Activated T-cell treated with anti-CD3 and anti-CD28 coated beads, Interleukin-2, amount 50 U/mL, for 4 hours (primary cell): ENCODE measurements around the gene USP15. TPM values are rescaled to one million over a fixed set of nuclear protein-coding genes. Genes with fewer than 3 reads are reported as not detected.

Experiments
- ATAC-seq, 2 donors: fragments of 200-7000 bp; cut with Tn5 transposase; one replicate each; pipeline ENCODE4 v1.10.0; 2021
- DNase-seq: peaks from one replicate; pipeline ENCODE4 v3.0.0-alpha.2; 2020
- H3K27me3 Mint-ChIP-seq: one replicate; pipeline ENCODE4 v1.8.0; 2021; ENCODE audit warnings: low read depth, mixed read lengths
- H3K36me3 Mint-ChIP-seq: one replicate; pipeline ENCODE4 v1.8.0; 2022; ENCODE audit warnings: mixed read lengths; ENCODE audit not compliant: insufficient read depth
- H3K4me1 Mint-ChIP-seq: one replicate; pipeline ENCODE4 v1.8.0; 2021; ENCODE audit warnings: low read depth, mixed read lengths
- H3K4me3 Mint-ChIP-seq: one replicate; pipeline ENCODE4 v1.8.0; 2021; ENCODE audit warnings: mild to moderate bottlenecking, moderate library complexity, mixed read lengths
- H3K9me3 Mint-ChIP-seq: one replicate; pipeline ENCODE4 v1.8.0; 2021; ENCODE audit warnings: mixed read lengths
- total RNA-seq, 3 donors: library from RNA; stranded (reverse); gene quantifications; one replicate each; pipeline ENCODE4 v1.2.1, GENCODE V29; 2021

USP15 gene
- 10 to 100 TPM; 82.0 to 98.2 (median 94.3) TPM for total RNA-seq

- Mint-ChIP-seq H3K27me3 (no peaks in the 10 kb centered on the region), H3K4me3 (peak within 1 kb of the TSS; percentile 100), H3K4me1 (peaks cover 60% of the 10 kb centered on the region), H3K36me3 (peaks cover 13% of the 10 kb centered on the region), H3K9me3 (no peaks in the 10 kb centered on the region)
- peak; percentile 77 to 78 for ATAC-seq
- DNase-seq: peak; percentile 96
Measured at GRCh38 chr12:62259993-62260732, at the start of gene USP15. Gene USP15, plus strand, starts transcription at chr12:62260404. Its CDS starts 11 bp downstream, at chr12:62260415.

- H3K27me3 Mint-ChIP-seq: peaks cover 11% of the 10 kb centered on the region
- DNase-seq: peak; percentile 37
- H3K4me1 Mint-ChIP-seq: peaks cover 17% of the 10 kb centered on the region
- no peaks in the 10 kb centered on the region for H3K9me3 Mint-ChIP-seq
- H3K36me3 Mint-ChIP-seq: no peaks in the 10 kb centered on the region
- no peak overlapping the region for H3K4me3 Mint-ChIP-seq
- ATAC-seq: no peak
Measured at GRCh38 chr12:62210422-62210821, 49.8 kb upstream of the USP15 start.

GRCh38 chr12:62211510-62211909, 48.7 kb upstream of the USP15 start:
- DNase-seq: no peak
- Mint-ChIP-seq H3K9me3 (no peaks in the 10 kb centered on the region), H3K36me3 (no peaks in the 10 kb centered on the region), H3K4me1 (peaks cover 22% of the 10 kb centered on the region), H3K4me3 (no peak overlapping the region), H3K27me3 (peaks cover 6% of the 10 kb centered on the region)
- no peak for ATAC-seq

GRCh38 chr12:62214846-62215245, 45.4 kb upstream of the USP15 start:
- no peak overlapping the region for H3K4me3 Mint-ChIP-seq
- no peaks in the 10 kb centered on the region for H3K36me3 Mint-ChIP-seq
- DNase-seq: no peak
- ATAC-seq: no peak
- peaks cover 20% of the 10 kb centered on the region for H3K4me1 Mint-ChIP-seq
- H3K9me3 Mint-ChIP-seq: no peaks in the 10 kb centered on the region
- H3K27me3 Mint-ChIP-seq: peaks cover 5% of the 10 kb centered on the region

- ATAC-seq (no peak), DNase-seq (no peak)
- Mint-ChIP-seq H3K9me3 (peaks cover 2% of the 10 kb centered on the region), H3K4me3 (peak overlapping the region; percentile 3), H3K4me1 (peaks cover 17% of the 10 kb centered on the region), H3K27me3 (peaks cover 5% of the 10 kb centered on the region), H3K36me3 (no peaks in the 10 kb centered on the region)
Measured at GRCh38 chr12:62215506-62215905, 44.7 kb upstream of the USP15 start.

GRCh38 chr12:62217466-62218194, 42.6 kb upstream of the USP15 start:
- Mint-ChIP-seq H3K27me3 (peaks cover 2% of the 10 kb centered on the region), H3K4me1 (peaks cover 17% of the 10 kb centered on the region), H3K36me3 (no peaks in the 10 kb centered on the region), H3K9me3 (peaks cover 3% of the 10 kb centered on the region), H3K4me3 (no peak overlapping the region)
- no peak for DNase-seq
- ATAC-seq: no peak

GRCh38 chr12:62221107-62221506, 39.1 kb upstream of the USP15 start:
- Mint-ChIP-seq H3K9me3 (peaks cover 3% of the 10 kb centered on the region), H3K4me1 (no peaks in the 10 kb centered on the region), H3K36me3 (no peaks in the 10 kb centered on the region), H3K27me3 (peaks cover 2% of the 10 kb centered on the region), H3K4me3 (no peak overlapping the region)
- DNase-seq (no peak), ATAC-seq (no peak)

GRCh38 chr12:62224601-62225000, 35.6 kb upstream of the USP15 start:
- H3K36me3 Mint-ChIP-seq: no peaks in the 10 kb centered on the region
- no peak overlapping the region for H3K4me3 Mint-ChIP-seq
- H3K9me3 Mint-ChIP-seq: peaks cover 3% of the 10 kb centered on the region
- no peaks in the 10 kb centered on the region for H3K27me3 Mint-ChIP-seq
- no peak for ATAC-seq
- no peak for DNase-seq
- H3K4me1 Mint-ChIP-seq: no peaks in the 10 kb centered on the region

GRCh38 chr12:62227091-62227490, 33.1 kb upstream of the USP15 start:
- no peaks in the 10 kb centered on the region for H3K27me3 Mint-ChIP-seq
- H3K9me3 Mint-ChIP-seq: peaks cover 2% of the 10 kb centered on the region

GRCh38 chr12:62230652-62231051, 29.6 kb upstream of the USP15 start:
- Mint-ChIP-seq H3K27me3 (no peaks in the 10 kb centered on the region), H3K36me3 (no peaks in the 10 kb centered on the region), H3K9me3 (peaks cover 4% of the 10 kb centered on the region), H3K4me3 (no peak overlapping the region), H3K4me1 (no peaks in the 10 kb centered on the region)
- DNase-seq (no peak), ATAC-seq (no peak)

More at GRCh38 chr12:62227091-62227490, 33.1 kb upstream of the USP15 start:
- no peaks in the 10 kb centered on the region for H3K4me1 Mint-ChIP-seq
- no peaks in the 10 kb centered on the region for H3K36me3 Mint-ChIP-seq
- DNase-seq (no peak), ATAC-seq (no peak)
- H3K4me3 Mint-ChIP-seq: no peak overlapping the region

- no peak for DNase-seq
- H3K36me3 Mint-ChIP-seq: no peaks in the 10 kb centered on the region
- ATAC-seq: no peak
- H3K9me3 Mint-ChIP-seq: peaks cover 11% of the 10 kb centered on the region
- no peaks in the 10 kb centered on the region for H3K4me1 Mint-ChIP-seq
- H3K27me3 Mint-ChIP-seq: no peaks in the 10 kb centered on the region
- H3K4me3 Mint-ChIP-seq: no peak overlapping the region
Measured at GRCh38 chr12:62232143-62232729, 28.0 kb upstream of the USP15 start.

GRCh38 chr12:62233805-62234204, 26.4 kb upstream of the USP15 start:
- no peak overlapping the region for H3K4me3 Mint-ChIP-seq
- H3K36me3 Mint-ChIP-seq: no peaks in the 10 kb centered on the region
- no peaks in the 10 kb centered on the region for H3K27me3 Mint-ChIP-seq
- DNase-seq: no peak
- no peaks in the 10 kb centered on the region for H3K4me1 Mint-ChIP-seq
- H3K9me3 Mint-ChIP-seq: peaks cover 14% of the 10 kb centered on the region
- no peak for ATAC-seq

GRCh38 chr12:62239571-62239970, 20.6 kb upstream of the USP15 start:
- DNase-seq (no peak), ATAC-seq (no peak)
- Mint-ChIP-seq H3K4me1 (peaks cover 3% of the 10 kb centered on the region), H3K9me3 (peaks cover 9% of the 10 kb centered on the region), H3K27me3 (no peaks in the 10 kb centered on the region), H3K4me3 (no peak overlapping the region), H3K36me3 (peaks cover 2% of the 10 kb centered on the region)

- DNase-seq: no peak
- no peak for ATAC-seq
- H3K4me1 Mint-ChIP-seq: peaks cover 22% of the 10 kb centered on the region
Measured at GRCh38 chr12:62247281-62248045, 12.7 kb upstream of the USP15 start.

More at GRCh38 chr12:62247281-62248045, 12.7 kb upstream of the USP15 start:
- no peaks in the 10 kb centered on the region for H3K36me3 Mint-ChIP-seq
- H3K27me3 Mint-ChIP-seq: no peaks in the 10 kb centered on the region
- H3K9me3 Mint-ChIP-seq: no peaks in the 10 kb centered on the region
- H3K4me3 Mint-ChIP-seq: no peak overlapping the region
